Hepatocyte (in vitro differentiated cells): Measurements from ENCODE around the gene AMER2.

ENCODE experiments used
- CTCF ChIP-seq: fragments of 200-600 bp; sonication (generic); IDR thresholded peaks from 2 replicates; pipeline ENCODE4 v1.5.1; 2016; ENCODE audit warnings: antibody characterized with exemption, mild to moderate bottlenecking; ENCODE audit not compliant: poor library complexity
- EZH2 ChIP-seq: fragments of 200-600 bp; sonication (generic); IDR thresholded peaks from 2 replicates; pipeline ENCODE4 v1.6.1; 2016; ENCODE audit warnings: antibody characterized with exemption, mild to moderate bottlenecking, borderline replicate concordance
- EZH2phosphoT487 ChIP-seq: fragments of 200-600 bp; sonication (generic); IDR thresholded peaks from one replicate; pipeline ENCODE4 v1.6.1; 2018; ENCODE audit warnings: antibody characterized with exemption, mild to moderate bottlenecking, low read depth, moderate library complexity; ENCODE audit not compliant: unreplicated experiment, severe bottlenecking

GRCh38 chr13:25190256-25190655 is 18.2 kb upstream of the AMER2 start:
- no peak for TF ChIP-seq CTCF
- TF ChIP-seq EZH2phosphoT487: no peak
- no peak for TF ChIP-seq EZH2
